GM12878 (cell line): ENCODE data around the gene C3orf20. TPM values are rescaled to one million over a fixed set of nuclear protein-coding genes. Genes with fewer than 3 reads are reported as not detected.

Experiments used
- ATAC-seq: fragments of 200-7000 bp; cut with Tn5 transposase; 3 replicates; pipeline ENCODE4 v1.9.1; 2020; ENCODE audit warnings: mild to moderate bottlenecking, moderate library complexity
- BruUV-seq: library from RNA; stranded (reverse); fragments of 400-500 nt; replicated peaks from 2 replicates; lab custom pipeline; 2021; lab: Mats Ljungman, UMichigan
- CTCF ChIA-PET: fragments of 300-600 bp; sonication (Branson Sonifier 250); formaldehyde crosslinking; extraction: SDS; loops from one replicate; lab custom pipeline; 2021; ENCODE audit warnings: inconsistent platforms; lab: Yijun Ruan, JAX
- POLR2A ChIA-PET: fragments of 350-600 bp; formaldehyde crosslinking; extraction: SDS; loops from one replicate; lab custom pipeline; 2021; ENCODE audit warnings: inconsistent platforms; lab: Charles Lee
- RAD21 ChIA-PET: fragments of 300-600 bp; sonication (Branson Sonifier 250); formaldehyde crosslinking; loops from one replicate; lab custom pipeline; 2023; ENCODE audit warnings: antibody characterized with exemption; ENCODE audit not compliant: unreplicated experiment; lab: Charles Lee
- SMC1A ChIA-PET: fragments of 300-600 bp; sonication (Branson Sonifier 250); formaldehyde crosslinking; loops from one replicate; lab custom pipeline; 2023; ENCODE audit not compliant: unreplicated experiment, uncharacterized antibody; lab: Charles Lee
- DNase-seq: peaks from one replicate; pipeline ENCODE4 v3.0.0-alpha.2; 2011; ENCODE audit warnings: low read depth, low spot score
- FAIRE-seq: peaks from 3 replicates; lab custom pipeline; 2011; peaks lifted over from hg19 to GRCh38; lab: Jason Lieb, UNC
- H2AFZ ChIP-seq: 2 replicates; pipeline ENCODE4 v1.6.0; 2011; ENCODE audit warnings: low read depth, low read length, control low read depth; ENCODE audit not compliant: control insufficient read depth
- H3K27ac ChIP-seq: 2 replicates; pipeline ENCODE4 v1.5.1; 2011; ENCODE audit warnings: control low read depth; ENCODE audit not compliant: control insufficient read depth, insufficient read depth
- H3K27me3 ChIP-seq, 2 experiments: replicated peaks in 1 of 2; 2 replicates each; pipeline versions ENCODE4 v1.6.0 to v1.6.1; 2011; ENCODE audit warnings: low read length in 1 of 2; ENCODE audit not compliant: control insufficient read depth in 2 of 2, insufficient read depth in 2 of 2
- H3K36me3 ChIP-seq, 2 experiments: 2 replicates each; pipeline ENCODE4 v1.5.1; 2011; ENCODE audit warnings: low read length in 1 of 2; ENCODE audit not compliant: control insufficient read depth in 2 of 2, insufficient read depth in 2 of 2
- H3K4me1 ChIP-seq: 2 replicates; pipeline ENCODE4 v1.6.1; 2011; ENCODE audit warnings: mild to moderate bottlenecking, low read length, moderate library complexity, mixed read lengths; ENCODE audit not compliant: control insufficient read depth, insufficient read depth
- H3K4me2 ChIP-seq: 2 replicates; pipeline ENCODE4 v1.6.0; 2011; ENCODE audit warnings: control low read depth; ENCODE audit not compliant: control insufficient read depth, insufficient read depth
- H3K4me3 ChIP-seq: fragments of 200-600 bp; sonication (generic); 2 replicates; pipeline ENCODE4 v1.5.1; 2016
- H3K79me2 ChIP-seq: 2 replicates; pipeline ENCODE4 v1.6.0; 2011; ENCODE audit warnings: low read length; ENCODE audit not compliant: control insufficient read depth, insufficient read depth
- H3K9ac ChIP-seq: 2 replicates; pipeline ENCODE4 v1.8.0; 2011; ENCODE audit warnings: low read length, control low read depth, mixed read lengths; ENCODE audit not compliant: control insufficient read depth, insufficient read depth
- H3K9me3 ChIP-seq: replicated peaks from 3 replicates; pipeline ENCODE4 v1.5.1; 2011; ENCODE audit warnings: mild to moderate bottlenecking, low read length; ENCODE audit not compliant: control insufficient read depth, insufficient read depth
- H4K20me1 ChIP-seq: 2 replicates; pipeline ENCODE4 v1.6.0; 2011; ENCODE audit not compliant: control insufficient read depth, insufficient read depth
- CREM ChIP-seq: IDR thresholded peaks from 2 replicates; pipeline ENCODE4 v1.6.1; 2014; ENCODE audit warnings: antibody characterized with exemption, low read depth
- DPF2 ChIP-seq: fragments of 450-650 bp; IDR thresholded peaks from 2 replicates; pipeline ENCODE4 v1.6.1; 2017; ENCODE audit warnings: mild to moderate bottlenecking
- ESRRA ChIP-seq: IDR thresholded peaks from 2 replicates; pipeline ENCODE4 v1.6.1; 2012; ENCODE audit warnings: mild to moderate bottlenecking, low read length, improper control_type of control experiment
- GABPA ChIP-seq: IDR thresholded peaks from 2 replicates; pipeline ENCODE4 v1.6.1; 2014; ENCODE audit warnings: antibody characterized with exemption, low read depth, mild to moderate bottlenecking, inconsistent platforms
- JUND ChIP-seq: IDR thresholded peaks from 2 replicates; pipeline ENCODE4 v1.6.1; 2012; ENCODE audit warnings: low read depth, mild to moderate bottlenecking, low read length, improper control_type of control experiment, moderate library complexity
- MLLT1 ChIP-seq: fragments of 450-650 bp; IDR thresholded peaks from 2 replicates; pipeline ENCODE4 v1.6.1; 2016; ENCODE audit warnings: mild to moderate bottlenecking
- NFYB ChIP-seq: IDR thresholded peaks from 2 replicates; pipeline ENCODE4 v1.6.1; 2011; ENCODE audit warnings: low read depth, mild to moderate bottlenecking, low read length, improper control_type of control experiment, moderate library complexity; ENCODE audit not compliant: insufficient read depth
- RFX5 ChIP-seq: IDR thresholded peaks from 2 replicates; pipeline ENCODE4 v1.6.1; 2011; ENCODE audit warnings: low read depth, low read length, improper control_type of control experiment
- TBL1XR1 ChIP-seq: IDR thresholded peaks from 2 replicates; pipeline ENCODE4 v1.6.1; 2012; ENCODE audit warnings: low read depth, low read length, improper control_type of control experiment
- USF1 ChIP-seq: IDR thresholded peaks from 2 replicates; pipeline ENCODE4 v1.6.1; 2011; ENCODE audit warnings: borderline replicate concordance, low read depth, mild to moderate bottlenecking, moderate library complexity, mixed read lengths, low read length; ENCODE audit not compliant: insufficient read depth; ENCODE audit errors: extremely low read length
- WRNIP1 ChIP-seq: IDR thresholded peaks from 2 replicates; pipeline ENCODE4 v1.6.1; 2011; ENCODE audit warnings: low read depth, low read length, improper control_type of control experiment, borderline replicate concordance
- WGBS: methylation state at CpG from one replicate; pipeline ENCODE4 v1.1.6; 2016; ENCODE audit warnings: low lambda C conversion rate; ENCODE audit not compliant: insufficient replicate concordance, insufficient coverage; ENCODE audit errors: missing lambda C conversion rate; 5-methylcytosine and 5-hydroxymethylcytosine counted together
- in situ Hi-C: fragments of 300-500 bp; cut with MboI; formaldehyde crosslinking; loops from 9 replicates; pipeline ENCODE4 v1.14.3; 2018; ENCODE audit warnings: mixed read lengths
- intact Hi-C: fragments of 100-400 bp; cut with micrococcal nuclease; formaldehyde crosslinking; loops from one replicate; pipeline ENCODE4 v1.14.2; 2022; ENCODE audit not compliant: unreplicated experiment
- polyA plus RNA-seq, 11 experiments: library from polyadenylated mRNA; depleted of rRNA in 4 of 11; unstranded in 6 of 11; stranded (reverse) in 5 of 11; fragments of >200 nt; fragmentation: Nextera tagmentation in 4 of 11; fragmentation: Illumina TruSeq in 1 of 11; extraction: Ambion mirVana in 4 of 11; extraction: Trizol in 1 of 11; gene quantifications; 1 replicate in 1 of 11; 2 replicates in 10 of 11; pipeline versions ENCODE4 v1.2.1 to v1.2.3, GENCODE V29; 2011 to 2016; ENCODE audit warnings: inconsistent platforms in 2 of 11, missing spikeins in 2 of 11, low read depth in 1 of 11
- total RNA-seq, 4 experiments: library from RNA; depleted of rRNA in 3 of 4; stranded (reverse); fragments of >200 nt in 3 of 4; fragmentation: Illumina TruSeq in 1 of 4; extraction: Trizol in 1 of 4; gene quantifications; 2 replicates each; pipeline versions ENCODE4 v1.2.1 to v1.2.3, GENCODE V29; 2013 to 2021

Gene C3orf20
- total and polyA plus RNA-seq, 10 of the 15 experiments (the other 5 are each of a cell fraction or from before 2014, with no cell fraction given) = 0.05 to 2.9 (median 1.0) TPM

GRCh38 chr3:14706096-14706495 lies 31.2 kb downstream of the C3orf20 start:
- RAD21 ChIA-PET = interaction anchor here (0.6 kb wide), 1 partner anchor 18 kb away, joined by 3 read pairs; no protein-coding TSS in a partner anchor
- H3K27me3 ChIP-seq = no peaks in the 10 kb centered on the region
- H3K4me3 ChIP-seq = no peak overlapping the region
- H3K9ac ChIP-seq = no peak overlapping the region
- TF ChIP-seq JUND (no peak), ESRRA (no peak), WRNIP1 (no peak), NFYB (no peak), GABPA (no peak), DPF2 (no peak), TBL1XR1 (no peak), CREM (no peak), MLLT1 (no peak), USF1 (no peak), RFX5 (no peak)
- TF ChIP-seq, all 136 proteins: peak for 0
- FAIRE-seq (no peak), ATAC-seq (no peak), DNase-seq (no peak)
- Histone ChIP-seq H3K9me3 (no peaks in the 10 kb centered on the region; the same call in 2 of the 3 replicates), H4K20me1 (no peaks in the 10 kb centered on the region), H3K4me1 (no peaks in the 10 kb centered on the region; the same call in 1 of the 2 replicates), H2AFZ (no peak overlapping the region), H3K27ac (no peak overlapping the region), H3K4me2 (no peak overlapping the region), H3K79me2 (no peaks in the 10 kb centered on the region), H3K36me3 (peaks cover 2% of the 10 kb centered on the region in 2 experiments; a peak in 3 of 4 replicates)
- BruUV-seq = no TSS peak
- ChIA-PET POLR2A (no interaction called here), SMC1A (no interaction called here), CTCF (no interaction called here)
- in situ Hi-C loops (no loop called here), intact Hi-C loops (no loop called here)
- WGBS = 98% methylated on average over 5 of the region's 5 CpGs
